Measurements from ENCODE around the gene LRRFIP2. TPM values are rescaled to one million over a fixed set of nuclear protein-coding genes. Genes with fewer than 3 reads are reported as not detected.
A peak's percentile ranks its signal among the peaks of the same experiment; 100 is the strongest.

The LRRFIP2 gene
- total RNA-seq, 1 donor from 2014 or later, result 36.7 TPM

DNA sequence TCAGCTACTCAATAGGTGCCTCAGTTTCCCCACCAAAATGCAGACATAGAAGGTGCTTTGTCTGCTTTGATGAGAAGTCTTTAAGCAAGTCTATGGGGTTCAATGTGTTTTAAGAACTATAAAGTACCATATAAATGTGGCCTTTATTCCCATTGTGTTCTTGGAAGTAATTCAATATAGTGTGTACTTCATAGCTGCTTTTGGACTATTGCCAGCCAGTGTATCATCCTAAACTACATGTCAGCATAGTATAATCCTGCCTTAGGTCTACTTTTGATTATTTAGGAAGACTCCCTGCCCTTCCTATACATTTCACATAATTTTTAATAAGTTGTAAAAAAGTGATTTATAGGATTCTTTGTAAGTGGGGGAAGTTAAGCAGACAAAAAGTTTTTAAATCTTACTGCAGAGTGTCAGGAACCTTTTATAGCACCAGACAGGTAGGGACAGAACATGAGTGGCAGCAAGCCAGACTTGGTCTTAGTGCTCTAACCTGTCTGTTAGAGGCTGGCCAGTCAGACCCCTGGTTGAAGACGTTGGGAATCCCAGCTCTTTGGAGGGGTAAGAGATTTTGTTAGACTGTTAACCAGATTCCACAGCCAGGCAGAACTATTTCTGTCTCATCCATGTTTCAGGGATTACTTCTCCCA, 132.7 kb downstream of the LRRFIP2 start:
- peaks cover 47% of the 10 kb centered on the region for H3K36me3 Mint-ChIP-seq
- no peak overlapping the region for H3K27ac Mint-ChIP-seq
- no peak for TF ChIP-seq EZH2phosphoT487 (IDR thresholded peaks at IDR 0.05)
- TF ChIP-seq CTCF (IDR thresholded peaks at IDR 0.05), result no peak

DNA sequence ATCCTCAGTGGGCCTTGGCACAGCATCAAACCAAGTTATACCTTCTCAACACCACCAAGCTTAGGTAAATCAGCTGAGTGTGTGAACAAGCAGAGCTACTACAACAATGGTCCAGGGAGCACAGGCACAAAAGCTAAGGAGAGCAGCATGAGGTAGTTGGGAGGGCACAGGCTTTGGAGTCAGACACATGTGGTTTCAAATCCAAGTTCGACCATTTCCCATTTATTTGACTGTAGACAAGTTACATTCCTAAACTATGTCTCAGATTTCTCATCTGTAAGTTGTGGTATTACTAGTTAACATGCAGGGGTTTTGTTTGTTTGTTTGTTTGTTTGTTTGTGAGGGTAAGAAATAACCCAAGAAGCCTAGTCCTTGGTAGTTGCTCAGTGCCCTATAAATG, 134.2 kb downstream of the LRRFIP2 start:
- H3K79me2 ChIP-seq (ENCODE audit: low read depth), result no peaks in the 10 kb centered on the region
- no peak overlapping the region for H3K27ac ChIP-seq
- peaks cover 6% of the 10 kb centered on the region for H3K4me1 ChIP-seq
- no peaks in the 10 kb centered on the region for H4K20me1 ChIP-seq (ENCODE audit: low read depth)
- no peaks in the 10 kb centered on the region for H3K4me1 Mint-ChIP-seq
- no peak overlapping the region for H3K4me2 ChIP-seq
- no peak overlapping the region for H2AFZ ChIP-seq (replicated peaks)
- peaks cover 23% of the 10 kb centered on the region for H3K36me3 ChIP-seq
- H3K4me3 Mint-ChIP-seq, result no peak overlapping the region
- peaks cover 57% of the 10 kb centered on the region for H3K36me3 Mint-ChIP-seq
- H3K27ac Mint-ChIP-seq, result peak overlapping the region; percentile 16
- no peak overlapping the region for H3K4me3 ChIP-seq
- H3F3A ChIP-seq (ENCODE audit: low read depth), result no peaks in the 10 kb centered on the region
- no peaks in the 10 kb centered on the region for H3K27me3 ChIP-seq
- H3K27me3 Mint-ChIP-seq (ENCODE audit: insufficient read depth, low read depth), result no peaks in the 10 kb centered on the region
- DNase-seq (ENCODE audit: low spot score), result no peak
- H3K9ac ChIP-seq, result no peak overlapping the region
- H3K9me3 ChIP-seq (ENCODE audit: low read depth), result no peaks in the 10 kb centered on the region
- TF ChIP-seq EZH2phosphoT487 (IDR thresholded peaks at IDR 0.05) (no peak), CTCF (IDR thresholded peaks at IDR 0.05) (no peak), EZH2 (IDR thresholded peaks at IDR 0.05) (no peak)
- peaks cover 17% of the 10 kb centered on the region for H3K9me3 Mint-ChIP-seq

More for the DNA sequence above, 132.7 kb downstream of the LRRFIP2 start:
- H3K9ac ChIP-seq, result no peak overlapping the region
- no peaks in the 10 kb centered on the region for H4K20me1 ChIP-seq (ENCODE audit: low read depth)
- peaks cover 16% of the 10 kb centered on the region for H3K36me3 ChIP-seq
- no peak for DNase-seq (ENCODE audit: low spot score)
- H3K9me3 ChIP-seq (ENCODE audit: low read depth), result no peaks in the 10 kb centered on the region
- H3K4me1 Mint-ChIP-seq, result no peaks in the 10 kb centered on the region
- no peaks in the 10 kb centered on the region for H3K27me3 ChIP-seq
- no peaks in the 10 kb centered on the region for H3K79me2 ChIP-seq (ENCODE audit: low read depth)
- H2AFZ ChIP-seq (replicated peaks), result no peak overlapping the region
- H3K9me3 Mint-ChIP-seq, result peaks cover 4% of the 10 kb centered on the region
- H3K4me3 Mint-ChIP-seq, result no peak overlapping the region
- H3K4me1 ChIP-seq, result peaks cover 6% of the 10 kb centered on the region
- no peak overlapping the region for H3K27ac ChIP-seq
- H3K27me3 Mint-ChIP-seq (ENCODE audit: insufficient read depth, low read depth), result no peaks in the 10 kb centered on the region
- H3K4me2 ChIP-seq, result no peak overlapping the region
- no peak overlapping the region for H3K4me3 ChIP-seq
- H3F3A ChIP-seq (ENCODE audit: low read depth), result no peaks in the 10 kb centered on the region

DNA sequence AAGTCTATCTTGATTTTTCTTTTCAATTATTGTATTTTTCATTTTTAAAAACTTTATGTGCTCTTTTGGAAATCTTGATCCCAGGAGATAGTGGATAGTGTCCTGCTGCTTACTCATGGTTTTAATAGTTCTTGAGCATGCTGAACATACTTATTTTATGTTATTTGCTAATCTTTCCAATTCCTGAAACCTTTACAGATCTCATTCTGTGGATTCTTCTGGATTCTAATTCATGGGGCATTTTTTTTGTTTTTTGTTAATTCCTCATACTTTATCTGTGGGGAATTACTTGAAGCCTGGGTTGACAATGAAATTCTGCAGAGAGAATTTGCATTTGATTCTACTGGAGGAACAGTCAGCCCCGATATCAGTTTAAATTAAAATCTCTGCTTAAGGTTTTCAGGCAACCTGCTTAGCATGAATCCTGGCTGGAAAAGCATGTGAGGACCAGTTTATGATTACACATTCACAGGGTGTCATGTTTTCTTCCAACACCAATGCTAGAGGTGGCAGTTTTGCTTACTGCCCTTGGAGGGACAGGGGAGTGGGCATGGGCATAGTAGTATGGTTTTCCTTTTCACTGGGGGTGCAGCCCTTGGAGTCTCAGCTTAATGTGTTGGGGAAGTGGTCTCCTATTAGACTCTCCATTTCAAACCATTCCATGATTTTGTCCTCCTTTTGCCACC, 135.1 kb downstream of the LRRFIP2 start:
- Mint-ChIP-seq H3K27ac (no peak overlapping the region), H3K9me3 (peaks cover 23% of the 10 kb centered on the region), H3K27me3 (ENCODE audit: insufficient read depth, low read depth) (no peaks in the 10 kb centered on the region), H3K4me1 (no peaks in the 10 kb centered on the region), H3K36me3 (peaks cover 61% of the 10 kb centered on the region), H3K4me3 (no peak overlapping the region)
- H3K79me2 ChIP-seq (ENCODE audit: low read depth), result no peaks in the 10 kb centered on the region
- peaks cover 6% of the 10 kb centered on the region for H3K4me1 ChIP-seq
- no peak overlapping the region for H3K9ac ChIP-seq
- H3K4me2 ChIP-seq, result no peak overlapping the region
- no peaks in the 10 kb centered on the region for H3K27me3 ChIP-seq
- no peaks in the 10 kb centered on the region for H3K9me3 ChIP-seq (ENCODE audit: low read depth)
- H4K20me1 ChIP-seq (ENCODE audit: low read depth), result no peaks in the 10 kb centered on the region
- no peak overlapping the region for H2AFZ ChIP-seq (replicated peaks)
- no peak overlapping the region for H3K4me3 ChIP-seq
- peaks cover 27% of the 10 kb centered on the region for H3K36me3 ChIP-seq
- H3F3A ChIP-seq (ENCODE audit: low read depth), result no peaks in the 10 kb centered on the region
- H3K27ac ChIP-seq, result no peak overlapping the region
- DNase-seq (ENCODE audit: low spot score), result no peak
- TF ChIP-seq CTCF (IDR thresholded peaks at IDR 0.05), result no peak
- TF ChIP-seq EZH2phosphoT487 (IDR thresholded peaks at IDR 0.05), result no peak
- no peak for TF ChIP-seq EZH2 (IDR thresholded peaks at IDR 0.05)
